Mucosa of stomach (tissue), 1 donor: ENCODE results near the gene ELF5.

Experiments used
- H3K27me3 ChIP-seq: one replicate; pipeline ENCODE4 v1.7.0; 2013; ENCODE audit warnings: mild to moderate bottlenecking, low read length; ENCODE audit not compliant: control insufficient read depth, insufficient read depth
- H3K36me3 ChIP-seq: one replicate; pipeline ENCODE4 v1.7.0; 2013; ENCODE audit warnings: low read length; ENCODE audit not compliant: control insufficient read depth, insufficient read depth
- H3K4me1 ChIP-seq: one replicate; pipeline ENCODE4 v1.7.0; 2013; ENCODE audit warnings: mild to moderate bottlenecking, low read length; ENCODE audit not compliant: control insufficient read depth, insufficient read depth
- H3K4me3 ChIP-seq: one replicate; pipeline ENCODE4 v1.7.0; 2013; ENCODE audit warnings: low read length
- H3K9ac ChIP-seq: one replicate; pipeline ENCODE4 v1.7.0; 2013; ENCODE audit warnings: mild to moderate bottlenecking, low read length, moderate library complexity
- H3K9me3 ChIP-seq: one replicate; pipeline ENCODE4 v1.7.0; 2013; ENCODE audit warnings: mild to moderate bottlenecking, low read length, moderate library complexity; ENCODE audit not compliant: control insufficient read depth
- donor health status: Pancreatic carcinoma.

Gene ELF5

DNA sequence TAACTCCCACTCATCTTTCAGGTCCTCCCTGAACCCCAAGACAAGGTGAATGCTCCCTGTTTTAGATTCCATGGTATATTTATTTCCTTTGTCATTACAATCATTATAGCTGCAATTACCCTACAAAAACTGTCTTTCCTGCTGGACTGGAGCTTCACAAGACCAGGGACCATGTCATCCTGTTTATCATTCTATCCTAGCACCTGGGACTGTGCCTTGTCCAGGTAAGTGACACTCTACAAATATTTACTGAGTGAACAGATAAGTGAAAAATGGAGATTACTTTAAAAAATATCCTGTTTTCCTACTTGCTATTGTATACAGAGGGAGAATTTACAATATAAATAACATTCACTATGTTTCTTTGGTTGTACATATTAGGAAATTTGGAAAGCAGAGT lies 22.5 kb upstream of the ELF5 start:
- Histone ChIP-seq H3K4me3 (no peak overlapping the region), H3K27me3 (no peaks in the 10 kb centered on the region), H3K36me3 (no peaks in the 10 kb centered on the region), H3K9ac (no peak overlapping the region), H3K9me3 (no peaks in the 10 kb centered on the region), H3K4me1 (no peaks in the 10 kb centered on the region)

DNA sequence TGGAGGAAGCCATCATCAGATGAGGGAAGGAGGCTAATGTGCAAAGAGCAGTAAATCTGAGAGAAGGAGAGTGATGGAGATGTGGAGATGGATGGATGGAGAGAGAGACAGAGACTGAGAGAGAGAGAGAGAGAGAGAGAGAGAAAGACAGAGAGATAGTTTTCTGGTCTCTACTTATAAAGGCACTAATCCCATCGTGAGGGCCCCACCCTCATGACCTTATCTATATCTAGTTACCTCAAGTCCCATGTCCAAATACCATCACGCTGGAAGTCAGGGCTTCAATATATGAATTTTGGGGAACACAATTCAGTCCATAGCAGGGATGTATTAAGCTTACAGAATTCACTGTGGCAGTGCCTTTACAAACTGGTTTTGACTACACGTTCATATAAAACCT lies 21.2 kb upstream of the ELF5 start:
- no peaks in the 10 kb centered on the region for H3K36me3 ChIP-seq
- no peaks in the 10 kb centered on the region for H3K4me1 ChIP-seq
- no peaks in the 10 kb centered on the region for H3K9me3 ChIP-seq
- H3K27me3 ChIP-seq = no peaks in the 10 kb centered on the region
- no peak overlapping the region for H3K4me3 ChIP-seq
- H3K9ac ChIP-seq = no peak overlapping the region

DNA sequence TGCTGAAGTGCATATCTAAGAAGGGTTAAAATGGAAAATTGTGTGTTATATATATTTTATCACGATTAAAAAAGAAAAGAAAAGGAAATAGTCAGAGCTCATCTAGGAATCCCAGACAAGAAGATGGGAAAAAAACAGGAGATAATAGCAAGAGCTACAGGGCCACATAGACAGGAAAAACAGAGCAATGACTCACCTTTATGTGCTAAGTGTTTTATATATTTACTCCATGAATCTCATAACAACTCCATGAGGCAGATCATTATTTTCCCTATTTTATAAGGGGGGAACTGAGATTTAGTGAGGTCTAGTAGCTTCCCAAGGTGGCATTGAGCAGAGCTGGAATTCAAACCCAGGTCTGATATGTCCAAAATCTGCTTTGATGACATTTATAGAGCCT lies 18.1 kb upstream of the ELF5 start:
- Histone ChIP-seq H3K9ac (no peak overlapping the region), H3K36me3 (no peaks in the 10 kb centered on the region), H3K27me3 (no peaks in the 10 kb centered on the region), H3K4me3 (no peak overlapping the region), H3K4me1 (no peaks in the 10 kb centered on the region), H3K9me3 (no peaks in the 10 kb centered on the region)

DNA sequence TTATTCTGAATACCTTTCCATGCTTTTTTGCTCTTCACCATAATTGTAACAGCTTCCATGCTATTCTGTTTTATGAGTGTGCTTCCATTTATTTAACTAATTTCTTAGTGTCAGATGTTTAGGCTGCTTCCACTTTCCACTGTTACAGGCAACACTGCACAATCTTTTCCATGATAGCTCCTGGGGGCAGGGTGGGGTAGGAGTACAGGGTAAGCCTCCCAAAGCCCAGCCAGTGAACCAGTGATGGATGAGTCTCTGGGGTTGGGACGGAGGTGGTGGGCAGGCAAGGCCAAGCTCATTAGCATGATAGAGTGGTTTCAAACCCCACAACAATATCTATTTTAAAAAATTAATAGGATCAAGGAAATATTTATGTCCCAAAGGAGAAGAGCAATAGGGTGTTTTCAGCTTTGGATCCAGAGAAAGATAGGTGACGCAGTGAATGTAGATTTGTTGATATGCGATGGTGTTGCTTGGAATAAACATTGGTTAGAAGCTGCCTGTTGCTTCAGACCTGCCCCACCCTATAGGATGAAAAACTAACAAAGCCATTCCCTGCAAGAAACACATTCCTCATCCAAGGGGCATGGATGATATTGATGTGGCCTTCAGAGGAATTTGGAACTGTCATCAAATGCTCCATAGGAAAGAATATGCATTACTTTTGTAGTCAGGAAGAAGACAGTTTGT lies 17.1 kb upstream of the ELF5 start:
- no peaks in the 10 kb centered on the region for H3K4me1 ChIP-seq
- no peak overlapping the region for H3K9ac ChIP-seq
- no peaks in the 10 kb centered on the region for H3K9me3 ChIP-seq
- no peak overlapping the region for H3K4me3 ChIP-seq
- no peaks in the 10 kb centered on the region for H3K27me3 ChIP-seq
- H3K36me3 ChIP-seq = no peaks in the 10 kb centered on the region

DNA sequence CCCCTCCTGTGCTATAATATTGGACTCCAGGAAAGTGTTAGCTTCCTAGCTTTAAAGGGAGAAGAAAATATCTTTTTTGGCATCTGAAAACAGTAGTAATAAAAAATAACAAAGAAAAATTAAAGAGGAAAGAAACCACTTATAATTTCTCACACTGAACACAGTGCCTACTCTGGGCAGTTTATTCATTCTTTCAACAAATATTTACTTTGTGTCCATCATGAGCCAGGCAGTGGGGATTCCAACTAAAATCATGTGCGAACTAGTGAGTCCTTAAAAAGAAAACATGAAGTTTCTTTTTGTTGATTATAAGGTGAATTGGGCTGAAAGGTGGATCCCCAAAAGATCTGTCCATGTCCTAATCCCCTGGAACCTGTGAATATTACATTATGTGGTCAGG lies 16.0 kb upstream of the ELF5 start:
- no peaks in the 10 kb centered on the region for H3K36me3 ChIP-seq
- no peaks in the 10 kb centered on the region for H3K9me3 ChIP-seq
- no peaks in the 10 kb centered on the region for H3K27me3 ChIP-seq
- H3K4me3 ChIP-seq = no peak overlapping the region
- H3K4me1 ChIP-seq = no peaks in the 10 kb centered on the region
- H3K9ac ChIP-seq = no peak overlapping the region

DNA sequence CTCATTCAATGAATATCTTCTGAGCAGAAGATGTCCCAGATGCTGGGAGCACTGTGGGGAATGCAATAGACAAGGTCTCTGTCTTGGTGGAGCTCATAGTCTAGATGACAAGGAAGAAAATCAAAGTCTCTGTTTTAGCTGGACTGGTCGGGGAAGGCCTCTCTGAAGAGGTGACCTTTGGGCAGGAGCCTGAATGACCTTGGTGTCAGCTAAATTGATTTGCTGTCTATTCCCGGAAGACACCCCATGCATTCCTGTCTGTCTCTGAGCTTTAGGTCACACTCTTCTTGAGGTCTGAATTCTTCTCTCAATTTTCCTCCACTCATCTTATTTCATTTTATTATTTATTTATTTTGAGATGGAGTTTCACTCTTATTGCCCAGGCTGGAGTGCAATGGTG lies 14.5 kb upstream of the ELF5 start:
- Histone ChIP-seq H3K4me3 (no peak overlapping the region), H3K27me3 (no peaks in the 10 kb centered on the region), H3K4me1 (no peaks in the 10 kb centered on the region), H3K36me3 (no peaks in the 10 kb centered on the region), H3K9ac (no peak overlapping the region), H3K9me3 (no peaks in the 10 kb centered on the region)

DNA sequence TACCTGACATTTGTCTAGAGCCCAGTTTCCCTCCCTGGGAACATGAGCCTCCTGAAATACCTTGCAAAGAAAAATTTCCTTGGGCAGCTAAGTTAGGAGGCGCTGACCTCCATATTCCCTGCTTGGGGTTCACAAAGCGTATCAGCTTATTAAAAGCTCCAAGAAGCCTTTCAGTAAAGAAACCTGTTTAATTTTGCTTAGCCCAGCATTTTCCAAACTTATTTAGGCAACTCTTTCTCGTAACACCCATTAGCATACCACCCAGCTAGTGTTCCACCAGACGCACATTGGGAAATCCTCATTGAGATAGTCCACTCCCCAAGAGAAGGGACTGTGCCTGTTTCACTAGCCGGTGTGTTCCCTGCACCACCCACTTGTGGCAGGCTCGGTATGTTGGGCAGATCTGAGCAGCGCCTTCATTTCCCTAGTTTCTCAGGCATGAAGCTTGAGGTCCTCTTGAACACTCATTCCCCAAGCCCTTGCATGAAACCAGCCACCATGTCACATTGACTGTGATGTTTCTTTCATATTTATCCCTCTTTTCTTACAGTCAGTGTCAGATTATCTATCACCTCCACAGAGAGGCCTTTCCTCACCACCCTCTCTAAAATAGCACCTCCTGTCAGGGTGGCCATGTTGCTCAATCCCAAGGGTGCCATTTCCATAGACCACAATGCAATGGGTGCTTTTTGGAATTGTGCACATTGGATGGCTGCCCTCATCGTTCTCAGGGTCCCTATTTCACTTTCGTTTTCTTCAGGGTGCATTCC lies 12.5 kb upstream of the ELF5 start:
- Histone ChIP-seq H3K4me1 (no peaks in the 10 kb centered on the region), H3K9ac (no peak overlapping the region), H3K4me3 (no peak overlapping the region), H3K27me3 (no peaks in the 10 kb centered on the region), H3K36me3 (no peaks in the 10 kb centered on the region), H3K9me3 (no peaks in the 10 kb centered on the region)

DNA sequence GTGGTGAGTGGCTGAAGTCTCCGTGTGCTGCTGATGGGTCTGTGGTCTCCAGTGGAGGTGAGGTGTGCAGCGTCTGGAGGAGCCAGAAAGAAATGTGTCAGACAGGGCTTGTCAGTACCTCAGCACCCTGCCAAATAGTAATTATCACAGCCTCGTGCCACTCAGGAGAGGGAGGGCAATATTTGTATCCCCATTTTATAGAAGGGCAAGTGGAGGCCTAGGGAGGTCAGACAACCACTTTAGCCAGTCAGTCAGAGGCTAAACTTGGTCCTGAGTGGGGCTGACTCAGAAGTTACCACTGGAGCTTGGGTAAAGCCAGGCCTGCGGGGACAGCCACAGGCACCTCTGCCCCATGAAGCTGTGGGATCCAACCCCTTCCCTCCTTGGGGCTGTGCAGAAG lies 11.5 kb upstream of the ELF5 start:
- H3K27me3 ChIP-seq = no peaks in the 10 kb centered on the region
- no peak overlapping the region for H3K9ac ChIP-seq
- H3K9me3 ChIP-seq = no peaks in the 10 kb centered on the region
- H3K36me3 ChIP-seq = no peaks in the 10 kb centered on the region
- H3K4me1 ChIP-seq = no peaks in the 10 kb centered on the region
- no peak overlapping the region for H3K4me3 ChIP-seq

DNA sequence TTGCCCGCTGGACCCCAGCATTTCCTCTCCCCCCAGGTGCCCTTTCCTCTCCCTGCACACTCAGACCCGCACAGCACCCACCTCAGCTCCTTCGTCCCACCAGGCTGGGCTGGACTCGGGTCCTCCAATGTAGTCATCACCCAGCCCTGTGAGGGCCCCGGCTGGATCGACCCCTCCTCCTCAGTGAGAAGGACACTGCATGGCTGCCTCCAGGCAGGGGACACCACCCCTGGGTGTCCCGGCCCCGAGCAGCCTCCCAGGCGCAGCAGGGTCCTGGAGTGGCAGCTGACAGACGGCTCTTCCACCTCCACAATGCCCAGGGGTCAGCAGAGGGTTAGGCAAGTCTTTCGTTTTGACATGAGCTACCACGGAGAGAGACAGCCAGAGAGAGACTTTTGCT lies 11.1 kb upstream of the ELF5 start:
- Histone ChIP-seq H3K9me3 (no peaks in the 10 kb centered on the region), H3K36me3 (no peaks in the 10 kb centered on the region), H3K9ac (no peak overlapping the region)

DNA sequence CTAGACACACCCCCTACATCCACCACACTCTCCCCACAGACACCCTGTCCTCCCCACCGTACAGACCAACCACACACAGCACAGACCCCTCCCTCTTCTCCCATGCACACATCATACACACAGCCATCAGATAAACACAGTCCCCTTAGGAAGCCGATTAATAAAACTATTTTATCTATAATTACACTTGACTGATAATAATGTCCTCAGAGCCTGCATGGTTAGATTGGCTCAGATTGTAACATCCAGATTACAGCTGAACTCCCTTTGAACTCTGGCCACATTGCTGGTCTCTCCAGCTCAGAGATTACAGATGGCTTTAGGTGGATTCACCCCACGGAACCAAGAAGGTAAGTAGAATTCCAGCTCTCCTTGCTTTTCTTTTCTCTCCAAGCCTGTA lies 9.5 kb upstream of the ELF5 start:
- no peak overlapping the region for H3K4me3 ChIP-seq

More for the DNA sequence above, 11.1 kb upstream of the ELF5 start:
- H3K27me3 ChIP-seq = no peaks in the 10 kb centered on the region
- H3K4me3 ChIP-seq = no peak overlapping the region
- no peaks in the 10 kb centered on the region for H3K4me1 ChIP-seq

DNA sequence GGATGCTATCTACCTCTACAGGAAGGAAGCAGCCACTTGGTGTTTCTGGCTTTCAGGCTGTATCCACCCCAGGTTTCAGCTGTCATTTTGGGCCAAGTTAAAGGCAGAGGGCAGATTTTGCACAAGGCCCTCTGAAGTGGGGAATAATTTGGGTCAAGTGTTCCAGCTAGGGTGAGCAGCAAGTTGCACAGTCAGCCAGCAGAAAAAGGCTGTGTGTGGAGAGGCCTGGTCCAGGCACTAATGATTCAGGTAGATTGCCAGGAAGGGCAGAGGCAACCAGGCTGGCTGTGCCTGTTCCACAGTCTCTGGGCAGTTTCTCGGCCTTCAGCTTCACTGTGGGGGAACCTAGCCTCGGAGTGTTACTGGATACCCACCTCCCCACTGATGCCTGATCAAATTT lies 8.6 kb upstream of the ELF5 start:
- no peaks in the 10 kb centered on the region for H3K4me1 ChIP-seq
- H3K4me3 ChIP-seq = no peak overlapping the region
- no peaks in the 10 kb centered on the region for H3K9me3 ChIP-seq
- no peak overlapping the region for H3K9ac ChIP-seq
- no peaks in the 10 kb centered on the region for H3K27me3 ChIP-seq
- H3K36me3 ChIP-seq = no peaks in the 10 kb centered on the region

More for the DNA sequence above, 9.5 kb upstream of the ELF5 start:
- H3K9me3 ChIP-seq = no peaks in the 10 kb centered on the region
- H3K27me3 ChIP-seq = no peaks in the 10 kb centered on the region
- no peaks in the 10 kb centered on the region for H3K36me3 ChIP-seq
- no peaks in the 10 kb centered on the region for H3K4me1 ChIP-seq
- H3K9ac ChIP-seq = no peak overlapping the region

DNA sequence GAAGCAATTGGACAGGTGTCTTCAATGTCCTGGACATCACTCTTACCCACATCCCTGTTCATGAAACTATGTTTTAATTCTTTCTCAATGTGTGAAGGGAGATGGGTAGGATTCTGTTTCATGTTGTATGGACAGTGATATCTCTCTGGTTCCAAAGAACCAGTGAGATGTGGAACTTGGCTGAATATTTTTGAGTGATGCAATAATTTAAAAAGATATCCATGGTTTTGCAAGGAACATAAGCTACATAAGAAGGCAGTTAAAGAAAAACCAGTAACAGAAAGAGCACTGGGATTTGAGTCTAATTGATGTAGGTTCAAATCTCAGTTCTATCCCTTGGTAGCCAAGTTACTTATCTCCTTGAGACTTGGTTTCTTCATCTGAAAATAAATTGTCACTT lies 7.7 kb upstream of the ELF5 start:
- Histone ChIP-seq H3K4me3 (no peak overlapping the region), H3K4me1 (no peaks in the 10 kb centered on the region), H3K36me3 (no peaks in the 10 kb centered on the region), H3K27me3 (no peaks in the 10 kb centered on the region), H3K9ac (no peak overlapping the region), H3K9me3 (no peaks in the 10 kb centered on the region)
